HG03558 (cell line): ENCODE data around the gene ZC3H18.

ENCODE experiments used
- ATAC-seq: cut with Tn5 transposase; IDR thresholded peaks from one replicate; pipeline ENCODE4 v1.9.1; 2021; ENCODE audit warnings: moderate number of reproducible peaks; ENCODE audit not compliant: unreplicated experiment; ENCODE audit errors: extremely low read depth

Gene ZC3H18

DNA sequence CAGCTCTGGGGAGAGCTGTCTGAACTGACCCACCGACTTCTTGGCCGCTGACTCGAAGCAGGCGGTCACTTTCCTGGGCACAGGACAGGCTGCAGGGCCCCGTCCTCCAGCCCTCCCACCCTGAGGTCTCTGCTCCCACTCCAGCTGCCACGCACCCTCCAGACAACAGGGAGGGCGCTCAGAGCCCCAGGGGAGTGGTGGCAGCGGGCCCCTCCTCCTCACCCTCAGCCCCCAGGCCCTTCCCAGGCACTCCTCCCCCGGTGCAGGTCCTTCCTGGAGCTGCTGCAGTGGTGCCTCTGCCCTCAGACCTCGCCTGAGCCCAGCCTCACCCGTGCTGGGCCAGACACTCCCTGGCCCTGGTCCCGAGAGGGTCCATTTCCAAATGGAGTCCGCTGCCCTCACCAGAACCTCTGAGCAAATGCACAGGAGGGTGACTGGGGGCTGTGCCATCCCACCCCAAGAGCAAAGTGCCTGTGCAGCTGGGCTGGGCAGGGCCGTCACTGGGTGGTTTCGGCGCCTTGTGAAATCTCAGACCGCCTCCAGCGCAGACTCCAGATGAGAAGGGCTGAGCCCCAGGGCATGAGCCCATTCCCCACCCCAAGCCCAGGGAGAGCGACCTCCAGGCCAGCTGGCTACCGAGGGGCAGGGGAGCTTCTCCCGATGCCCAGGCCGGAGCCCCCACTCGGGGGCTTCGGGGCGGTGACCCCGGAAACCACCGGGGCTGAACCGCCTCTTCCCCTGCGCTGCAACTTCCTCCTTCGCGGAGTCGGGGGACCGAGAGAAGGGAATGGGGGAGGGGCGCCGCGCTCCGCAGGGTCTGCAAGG is 79.9 kb downstream of the ZC3H18 start:
- ATAC-seq = peak; percentile 5

DNA sequence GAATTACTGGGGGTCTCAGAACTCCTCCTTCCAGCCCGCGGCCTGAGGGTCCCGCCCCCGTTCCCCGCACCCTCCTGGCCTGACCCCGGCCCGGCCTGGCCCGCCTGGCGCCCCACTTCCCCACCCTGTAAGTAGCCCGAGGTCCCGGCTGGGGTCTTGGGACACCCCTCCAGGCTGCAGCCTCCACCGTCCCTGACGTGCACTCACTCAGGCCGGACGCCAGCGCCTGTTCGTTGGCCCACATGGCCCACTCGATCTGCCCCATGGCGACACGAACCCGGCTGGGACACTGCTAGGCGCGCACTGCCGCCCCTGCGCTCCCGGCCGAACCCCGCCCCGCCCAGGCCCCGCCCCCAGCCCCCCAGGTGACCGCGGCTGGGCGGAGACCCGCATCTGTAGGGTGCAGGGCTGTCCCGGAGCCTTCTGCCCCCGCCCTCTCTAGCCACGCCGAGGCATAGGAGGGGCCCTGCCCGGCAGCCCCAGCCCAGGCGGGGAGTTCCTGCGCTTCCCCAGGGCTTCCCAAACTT is 80.6 kb downstream of the ZC3H18 start, which contains the start of gene CYBA:
CYBA (minus strand) TSS at position 305 of the 527 bp plus-strand sequence; CDS start at position 265, 40 bp downstream.
- ATAC-seq = peak; percentile 20

DNA sequence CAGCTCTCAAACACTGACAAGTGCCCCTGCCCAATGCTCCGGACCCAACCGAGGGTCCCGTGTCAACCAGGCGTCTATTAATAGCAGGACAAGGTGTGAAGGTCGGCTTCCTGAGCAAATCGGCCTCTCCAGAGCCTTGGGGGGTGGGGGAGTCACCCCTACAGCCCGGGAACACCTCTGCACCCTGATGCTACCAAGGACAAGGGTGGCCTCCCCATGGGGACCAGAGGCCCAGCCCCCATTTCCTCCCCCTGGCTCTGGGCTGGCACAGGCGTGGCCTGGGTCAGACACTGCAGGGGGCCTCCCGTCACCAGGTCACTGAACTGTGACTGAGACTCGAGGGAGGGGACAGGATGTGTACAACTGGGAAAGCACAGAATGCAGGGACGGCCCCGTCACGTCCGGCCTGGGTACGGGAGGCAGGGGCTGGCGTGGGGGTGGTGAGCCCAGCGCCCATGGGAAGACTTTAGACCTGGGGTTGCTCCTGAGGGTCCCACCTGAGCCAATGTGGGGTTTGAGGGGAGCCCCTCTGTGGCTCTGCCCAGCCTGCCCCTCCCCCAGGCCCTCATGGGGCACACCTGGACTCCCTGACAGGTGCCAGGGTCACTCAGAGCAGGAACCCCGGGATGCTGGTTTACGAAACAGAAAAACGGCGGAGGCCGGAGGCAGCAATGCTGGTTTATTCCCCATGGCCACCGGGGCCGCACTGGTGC is 81.2 kb downstream of the ZC3H18 start:
- ATAC-seq = peak; percentile 50

DNA sequence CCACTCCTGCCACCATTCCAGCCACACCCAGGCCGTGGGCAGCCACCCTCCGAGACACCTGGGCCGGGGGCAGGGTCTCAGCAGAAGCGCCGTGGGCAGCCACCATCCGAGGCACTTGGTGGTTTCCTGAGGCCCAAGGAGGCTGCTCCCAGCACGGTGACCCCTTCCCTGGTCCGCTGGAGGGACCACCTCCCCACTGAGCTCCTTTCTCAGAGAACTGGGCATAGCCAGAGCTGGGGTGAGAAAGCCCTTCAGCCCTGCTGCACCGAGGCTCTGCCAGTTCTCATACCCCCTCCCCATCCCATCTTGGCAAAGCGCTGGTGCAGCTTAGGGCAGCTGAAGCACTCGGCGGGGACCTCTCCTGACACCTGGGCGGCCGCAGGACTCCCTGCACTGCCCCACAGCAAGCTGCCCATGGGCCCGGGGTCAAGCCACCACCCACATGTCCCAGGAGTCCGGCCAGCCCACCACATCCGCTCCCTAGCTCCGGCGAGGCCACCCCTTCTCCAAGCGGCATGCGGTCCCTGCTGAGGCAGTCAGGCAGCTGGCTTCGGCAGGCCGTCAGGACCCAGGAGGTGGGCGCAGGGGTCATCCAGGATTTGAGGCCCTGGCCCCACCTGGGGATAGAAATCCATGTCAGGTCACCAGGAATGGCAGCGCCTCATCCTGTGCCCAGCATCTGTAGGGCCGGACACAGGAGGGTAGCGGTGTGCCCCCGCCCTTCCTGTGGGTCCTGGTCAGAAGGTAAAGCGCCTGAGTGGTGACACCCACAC is 82.0 kb downstream of the ZC3H18 start:
- ATAC-seq = no peak

DNA sequence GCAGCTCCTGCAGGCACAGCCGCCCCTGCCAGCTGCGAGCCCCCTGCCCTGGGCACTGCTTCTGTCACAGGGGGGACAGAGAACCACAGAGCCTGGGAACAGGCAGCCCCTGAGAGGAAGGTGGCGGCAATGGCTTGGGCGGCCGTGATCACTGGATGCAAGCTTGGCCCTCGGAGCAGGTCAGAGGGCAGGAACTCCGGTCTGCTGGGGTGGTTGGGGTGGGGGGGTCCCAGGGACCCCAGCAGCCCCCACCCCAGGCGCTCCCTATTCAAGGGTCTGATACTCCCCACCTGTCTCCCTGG is 82.5 kb downstream of the ZC3H18 start:
- ATAC-seq = no peak

DNA sequence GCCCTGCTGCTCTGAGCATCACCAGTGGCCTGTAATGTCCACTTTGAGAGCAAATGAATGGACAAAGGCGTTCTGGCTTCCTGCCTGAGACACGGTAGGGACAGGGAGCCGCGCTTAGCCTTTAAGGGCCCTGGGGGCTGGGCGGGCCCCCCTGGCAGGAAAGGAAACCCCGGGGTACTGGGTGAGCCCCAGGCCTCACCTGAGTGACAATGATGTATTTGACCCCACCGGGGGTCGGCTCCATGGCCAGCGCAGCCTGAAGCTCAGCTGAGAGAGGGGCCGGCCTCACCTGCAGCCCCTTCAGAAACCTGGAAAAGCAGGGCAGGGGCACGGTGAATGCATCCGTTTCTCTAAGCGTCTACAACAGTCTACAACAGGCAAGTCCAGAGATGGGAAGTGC is 82.9 kb downstream of the ZC3H18 start:
- no peak for ATAC-seq

DNA sequence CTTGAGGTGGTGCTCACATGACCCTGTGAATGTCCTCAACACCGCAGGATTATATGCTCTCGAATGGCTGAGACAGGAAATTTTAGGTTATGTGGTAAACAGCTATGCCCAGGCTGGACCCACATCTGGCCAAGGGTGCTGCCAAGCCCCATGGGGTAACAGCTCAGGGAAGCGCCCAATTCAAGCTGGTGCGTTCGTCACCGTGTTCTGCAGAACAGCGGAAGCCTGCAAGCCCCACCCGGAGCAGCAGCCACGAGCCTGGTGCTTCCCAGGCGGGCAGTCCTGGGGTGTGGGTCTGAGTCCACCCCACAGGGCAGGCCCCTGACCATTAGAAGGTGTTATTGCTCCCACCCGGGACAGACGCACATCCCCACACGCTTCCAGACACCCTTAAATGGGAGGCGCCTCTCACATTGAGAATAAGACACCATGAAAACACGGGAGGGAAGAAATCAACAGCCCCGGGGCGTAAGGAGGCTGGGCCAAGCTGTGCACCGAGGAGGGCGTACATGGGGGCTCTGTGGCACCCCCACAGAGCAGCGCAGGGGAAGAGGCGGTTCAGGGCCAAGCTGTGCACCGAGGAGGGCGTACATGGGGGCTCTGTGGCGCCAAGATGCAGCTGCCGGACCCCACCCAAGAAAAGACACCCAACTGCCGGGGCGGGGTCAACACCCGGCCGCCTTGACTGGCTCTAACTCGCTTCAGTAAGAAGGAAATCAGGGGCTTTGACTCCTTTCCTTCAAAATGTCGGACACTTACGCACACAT is 83.6 kb downstream of the ZC3H18 start:
- ATAC-seq = no peak

DNA sequence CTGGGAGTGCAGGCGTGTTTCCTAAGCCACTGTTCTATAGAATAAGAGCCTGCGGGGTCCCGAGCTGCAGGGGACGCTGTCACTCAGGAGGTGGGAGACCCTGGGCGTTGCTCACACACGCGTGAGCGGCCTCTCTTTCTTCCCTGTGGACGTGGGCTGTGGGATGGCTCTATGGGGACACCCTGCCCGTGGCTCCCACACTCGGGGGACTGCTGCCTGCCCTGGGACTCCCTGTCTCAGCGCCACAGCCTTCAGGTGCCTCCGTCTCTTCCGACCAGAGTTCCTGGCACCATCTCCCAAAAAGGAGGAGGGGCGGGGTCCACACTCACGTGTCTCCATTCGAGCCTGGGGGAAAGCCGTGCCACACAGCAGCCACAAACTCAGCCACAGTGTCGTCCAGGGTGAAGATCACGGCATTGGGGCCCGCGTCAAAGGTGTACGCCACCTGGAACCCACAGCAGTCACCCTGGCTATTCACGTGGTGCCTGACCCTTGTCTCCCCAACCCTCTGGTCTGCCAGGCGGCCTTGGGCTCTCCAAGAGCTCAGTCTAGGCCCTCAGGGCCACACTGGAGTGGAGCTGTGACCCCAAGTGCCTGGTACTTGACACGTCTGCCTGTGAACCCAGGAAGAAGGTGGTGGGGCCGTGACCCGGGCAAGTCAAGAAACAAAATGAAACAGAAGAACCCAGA is 84.3 kb downstream of the ZC3H18 start:
- no peak for ATAC-seq

DNA sequence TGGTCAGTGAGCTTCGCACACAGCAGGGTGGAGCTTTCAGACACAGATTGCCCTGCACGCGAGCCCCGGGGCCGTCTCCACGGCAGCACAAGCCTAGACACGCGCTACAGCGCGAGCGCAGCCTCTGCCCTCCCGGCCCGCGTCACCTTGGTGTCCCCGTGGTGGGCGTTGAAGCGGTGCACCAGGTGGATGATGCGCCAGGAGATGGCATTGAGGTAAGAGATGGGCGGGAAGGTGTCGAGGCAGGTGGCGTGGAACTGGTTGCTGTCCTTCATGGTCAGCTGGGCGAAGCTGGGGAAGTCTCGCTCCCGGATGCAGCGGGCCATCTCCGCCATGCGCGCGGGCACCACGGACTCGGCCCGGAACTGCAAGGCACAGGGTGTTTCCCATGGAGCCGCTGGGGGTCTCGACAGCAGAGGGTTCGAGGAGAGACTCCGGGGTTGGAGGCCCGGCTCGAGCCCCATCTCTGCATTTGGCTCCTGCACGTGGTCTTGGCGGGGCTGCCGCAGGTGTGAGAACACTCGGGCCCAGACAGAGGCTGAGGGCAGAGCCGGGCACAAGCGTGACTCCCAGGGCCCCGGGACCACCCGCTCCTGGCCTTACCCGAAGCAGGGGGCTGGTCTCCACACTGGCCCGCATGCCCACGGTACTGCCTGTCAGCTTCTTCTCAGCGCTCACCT is 85.0 kb downstream of the ZC3H18 start:
- ATAC-seq = no peak

DNA sequence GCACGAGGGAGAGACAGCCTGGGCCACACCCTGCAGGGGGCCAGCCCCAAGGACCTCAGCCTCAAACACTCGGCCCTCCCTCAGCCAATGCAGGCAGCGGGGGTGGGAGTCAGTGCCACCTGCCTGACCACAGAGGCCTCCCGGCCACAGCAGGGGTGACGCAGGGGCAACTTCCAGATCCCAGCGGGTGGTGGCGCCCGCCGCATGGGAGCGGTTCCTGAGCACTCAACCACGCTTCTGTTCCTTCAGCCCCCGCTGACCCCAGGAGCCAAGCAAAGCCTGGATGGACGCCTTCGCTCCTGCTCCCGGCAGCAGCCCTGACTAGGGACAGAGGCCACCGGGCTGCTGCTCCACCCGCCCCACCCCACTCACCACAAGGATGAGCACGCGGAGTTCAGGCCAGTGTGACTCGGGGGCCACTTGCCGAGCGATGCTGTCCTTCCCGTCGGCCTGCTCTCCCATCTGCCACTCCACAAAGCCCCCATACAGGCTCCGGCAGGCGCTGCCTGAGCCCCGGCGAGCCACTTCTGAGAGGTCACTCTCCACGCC is 85.6 kb downstream of the ZC3H18 start:
- ATAC-seq = no peak

DNA sequence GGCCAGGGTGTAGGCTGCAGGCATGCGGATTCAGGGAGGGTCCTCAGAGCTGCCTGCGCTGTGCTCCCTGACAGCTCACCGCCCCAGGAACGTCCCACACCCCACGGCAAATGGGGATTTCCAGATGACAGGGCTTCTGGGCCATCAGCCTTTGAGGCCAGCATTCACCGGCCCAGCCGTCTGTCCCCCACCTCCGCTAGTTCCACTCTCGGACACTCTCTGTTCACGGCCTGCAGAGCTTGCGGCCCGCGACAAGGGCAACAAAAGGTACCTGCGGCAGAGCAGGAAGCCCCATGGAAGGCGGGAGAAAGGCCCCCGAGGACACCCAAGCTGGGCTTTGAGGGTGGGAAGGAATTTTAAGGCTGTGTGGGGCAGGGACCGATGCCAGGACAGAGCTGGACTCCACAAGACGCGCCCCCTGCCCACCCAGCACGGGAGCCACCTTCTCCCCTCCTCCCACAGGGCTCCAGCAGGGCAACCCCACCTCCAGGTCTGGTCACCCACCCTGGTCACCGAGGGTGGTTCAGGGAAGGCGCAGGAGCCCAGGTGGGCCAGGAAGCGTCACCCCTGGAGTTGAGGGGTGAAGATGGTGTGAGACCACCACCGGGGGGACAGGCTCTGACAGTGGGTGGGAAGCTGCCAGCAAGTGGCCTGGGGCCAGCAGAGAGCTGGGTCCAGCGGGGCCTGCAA is 86.2 kb downstream of the ZC3H18 start:
- ATAC-seq = no peak

DNA sequence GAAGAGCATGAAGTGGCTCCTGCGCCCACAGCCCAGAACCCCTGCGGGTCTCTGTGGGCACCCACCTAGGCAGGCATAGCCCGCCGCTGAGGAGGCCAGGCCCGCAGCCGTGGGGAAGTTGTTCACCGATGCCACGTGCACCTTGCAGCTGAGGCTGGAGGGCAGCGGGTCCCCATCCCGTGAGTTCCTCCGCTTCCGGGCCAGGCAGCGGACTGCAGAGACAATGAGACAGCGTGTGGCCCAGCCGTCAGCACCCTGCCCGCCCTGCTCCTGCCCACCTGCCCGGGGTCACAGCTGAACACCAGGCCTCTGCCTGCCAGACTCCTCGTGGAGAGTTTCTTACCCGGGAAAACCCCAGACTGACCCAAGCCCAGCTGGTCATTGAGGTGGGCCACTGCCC is 87.2 kb downstream of the ZC3H18 start:
- ATAC-seq = no peak

DNA sequence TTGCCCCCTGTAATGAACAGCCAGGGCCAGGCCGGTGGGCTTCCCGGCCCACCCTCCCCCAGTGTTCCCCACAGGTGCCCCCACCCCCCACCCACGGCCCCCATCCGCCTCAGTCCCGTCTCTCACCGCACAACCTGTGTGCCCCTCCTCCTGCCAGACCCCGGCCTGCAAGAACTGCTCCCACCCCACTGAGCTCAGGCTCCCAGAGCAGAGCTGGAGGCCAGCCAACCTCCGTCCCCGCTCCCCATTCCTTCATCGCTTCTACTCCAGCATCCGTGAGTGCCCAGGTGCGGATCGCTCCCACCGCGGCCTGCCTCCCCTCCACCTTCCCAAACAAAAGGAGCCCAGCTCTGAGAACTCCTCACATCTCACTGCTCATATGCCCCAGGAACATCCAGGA is 88.5 kb downstream of the ZC3H18 start:
- ATAC-seq = no peak

DNA sequence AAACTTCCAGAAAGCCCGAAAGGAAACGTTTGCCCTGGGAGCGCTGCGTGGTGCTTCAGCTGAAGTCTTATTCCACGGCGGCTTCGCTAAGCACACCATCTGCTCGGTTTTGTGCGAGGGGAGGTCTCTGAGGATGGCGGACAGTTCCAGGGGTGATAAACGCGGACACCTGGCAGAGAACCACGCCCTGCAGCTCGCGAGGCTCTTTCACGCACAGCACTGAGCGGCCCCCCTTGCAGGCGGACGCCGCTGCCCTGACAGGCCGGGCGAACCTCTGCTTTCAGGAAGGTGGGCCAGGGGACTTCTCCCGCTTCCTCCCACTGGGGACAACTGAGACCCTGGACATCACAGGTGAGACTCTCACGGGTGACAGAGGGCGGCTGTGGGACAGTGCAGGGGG is 89.0 kb downstream of the ZC3H18 start:
- ATAC-seq = no peak

DNA sequence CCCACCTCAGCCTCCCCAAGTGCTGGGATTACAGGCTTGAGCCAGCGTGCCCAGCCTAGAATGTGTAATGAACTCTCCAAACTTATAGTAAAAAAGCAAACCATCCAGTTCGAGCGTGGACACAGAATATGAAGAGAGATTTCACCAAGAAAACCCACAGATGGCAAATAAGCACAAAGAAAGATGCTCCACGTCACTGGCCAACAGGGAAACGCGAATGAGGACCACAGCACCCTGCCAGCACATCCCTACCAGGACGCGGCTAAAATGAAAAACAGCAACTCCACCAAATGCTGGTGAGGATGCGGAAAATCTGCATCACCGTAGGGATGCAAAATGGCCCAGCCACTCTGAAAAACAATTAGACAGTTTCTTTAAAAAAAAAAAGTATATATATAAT is 91.3 kb downstream of the ZC3H18 start:
- no peak for ATAC-seq

DNA sequence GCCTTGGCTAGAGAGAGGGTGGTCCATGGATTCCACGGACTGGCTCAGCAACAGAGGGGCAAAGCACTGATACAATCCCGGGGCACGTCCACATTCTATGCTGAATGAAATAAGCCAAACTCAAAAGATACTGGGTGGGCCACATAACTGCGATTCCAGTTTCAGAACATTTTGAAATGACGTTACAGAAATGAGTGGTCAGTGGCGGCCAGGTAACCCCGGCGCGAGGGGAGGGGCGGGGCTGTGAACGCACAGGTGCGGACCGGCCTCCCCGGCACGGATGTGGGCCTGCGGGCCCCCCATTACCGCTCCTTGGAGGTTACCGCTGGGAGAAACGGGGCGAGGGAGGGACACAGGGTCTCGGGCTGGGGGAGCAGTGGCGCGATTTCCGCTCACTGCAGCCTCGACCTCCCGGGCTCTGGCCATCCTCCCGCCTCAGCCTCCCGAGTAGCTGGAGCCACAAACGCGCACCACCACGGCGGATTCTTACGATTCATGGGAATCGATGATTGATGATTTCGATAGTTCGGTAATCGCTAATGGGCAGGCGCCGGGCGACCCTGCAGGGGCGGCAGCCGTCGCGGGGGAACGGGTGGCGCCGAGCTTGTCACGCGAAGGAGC is 92.1 kb downstream of the ZC3H18 start:
- ATAC-seq = no peak

DNA sequence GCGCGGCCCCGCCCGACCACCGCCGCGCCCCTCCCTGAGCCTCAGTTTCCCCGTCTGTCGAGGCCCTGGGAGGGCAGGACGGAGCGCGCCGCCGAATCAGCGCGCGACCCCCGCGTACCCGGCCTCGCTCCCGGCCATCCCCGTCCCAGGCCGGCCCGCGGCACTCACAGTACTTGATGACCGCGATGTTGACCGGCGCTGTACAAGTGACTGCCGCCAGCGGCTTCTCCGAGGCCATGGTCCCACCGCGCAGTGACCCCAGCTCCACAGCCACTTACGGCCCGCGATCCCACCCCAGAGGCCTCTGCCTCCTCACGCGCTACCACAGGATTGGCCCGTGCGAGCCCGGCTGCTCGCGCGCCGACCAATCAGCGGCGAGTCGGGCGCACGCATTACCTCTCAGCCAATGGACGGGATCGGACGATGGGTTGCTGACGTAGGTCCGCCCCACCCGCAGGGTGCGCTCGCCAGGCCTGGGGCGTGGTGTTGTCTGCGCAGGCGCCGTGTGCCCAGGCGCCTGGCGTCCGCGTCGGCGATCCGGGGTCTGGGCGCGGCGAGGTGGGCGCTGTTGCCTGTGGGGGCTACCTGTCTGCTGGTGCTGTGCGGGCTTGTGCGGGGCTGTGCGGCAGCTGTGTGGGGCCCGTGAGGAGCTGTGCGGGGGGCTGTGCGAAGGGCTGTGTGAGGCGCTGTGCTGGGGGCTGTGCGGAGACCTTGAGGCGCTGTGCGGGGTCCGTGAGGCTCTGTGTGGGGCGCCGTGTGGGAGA is 92.8 kb downstream of the ZC3H18 start, which contains the start of gene MVD:
MVD (minus strand) TSS at position 249 of the 764 bp plus-strand sequence; CDS start at position 238, 11 bp downstream.
- peak; percentile 90 for ATAC-seq
